Activated B cell treated with CpG ODN at 0.5 μM for 24 hours (primary cell): ENCODE results near the gene CSNK1G1. TPM values are rescaled to one million over a fixed set of nuclear protein-coding genes. Genes with fewer than 3 reads are reported as not detected.

Source experiments
- ATAC-seq: fragments of 200-7000 bp; cut with Tn5 transposase; one replicate; pipeline ENCODE4 v1.10.0; 2021; ENCODE audit warnings: low read depth, mild to moderate bottlenecking, moderate library complexity
- CTCF ChIA-PET: fragments of 350-600 bp; sonication (Branson Sonifier 250); formaldehyde crosslinking; loops from one replicate; lab custom pipeline; 2021; ENCODE audit warnings: antibody characterized with exemption; lab: Charles Lee
- POLR2A ChIA-PET: fragments of 350-600 bp; sonication (Branson Sonifier 250); formaldehyde crosslinking; loops from one replicate; lab custom pipeline; 2021; ENCODE audit warnings: antibody characterized with exemption; lab: Charles Lee
- DNase-seq: peaks from one replicate; pipeline ENCODE4 v3.0.0; 2022
- H3K27ac Mint-ChIP-seq: one replicate; pipeline ENCODE4 v1.8.0; 2020; ENCODE audit warnings: mixed read lengths
- H3K27me3 Mint-ChIP-seq: one replicate; pipeline ENCODE4 v1.8.0; 2021; ENCODE audit warnings: mixed read lengths
- H3K36me3 Mint-ChIP-seq: one replicate; pipeline ENCODE4 v1.8.0; 2021; ENCODE audit warnings: low read depth, mixed read lengths
- H3K4me1 Mint-ChIP-seq: one replicate; pipeline ENCODE4 v1.8.0; 2021; ENCODE audit warnings: mixed read lengths
- H3K4me3 Mint-ChIP-seq: one replicate; pipeline ENCODE4 v1.8.0; 2020; ENCODE audit warnings: mild to moderate bottlenecking, mixed read lengths
- H3K9me3 Mint-ChIP-seq: one replicate; pipeline ENCODE4 v1.8.0; 2020; ENCODE audit warnings: mixed read lengths
- CTCF ChIP-seq: fragments of 200-600 bp; IDR thresholded peaks from one replicate; pipeline ENCODE4 v1.8.0; 2022; ENCODE audit warnings: antibody characterized with exemption, mild to moderate bottlenecking
- intact Hi-C: fragments of 100-400 bp; cut with micrococcal nuclease; formaldehyde crosslinking; loops from one replicate; pipeline ENCODE4 v1.15.1; 2024
- total RNA-seq: library from RNA; stranded (reverse); gene quantifications from 2 replicates; pipeline ENCODE4 v1.2.3, GENCODE V29; 2022

The CSNK1G1 gene
- total RNA-seq, 1 donor from 2014 or later = 26.6 TPM

GRCh38 chr15:64314456-64314855, 41.5 kb downstream of the CSNK1G1 start:
- H3K4me3 Mint-ChIP-seq = no peak overlapping the region
- no peak for ATAC-seq
- H3K27me3 Mint-ChIP-seq = no peaks in the 10 kb centered on the region
- intact Hi-C loops = no loop called here
- peaks cover 2% of the 10 kb centered on the region for H3K4me1 Mint-ChIP-seq
- no peak overlapping the region for H3K27ac Mint-ChIP-seq
- no peak for TF ChIP-seq CTCF
- DNase-seq = no peak
- no peaks in the 10 kb centered on the region for H3K9me3 Mint-ChIP-seq
- CTCF ChIA-PET = no interaction called here
- H3K36me3 Mint-ChIP-seq = no peaks in the 10 kb centered on the region
- POLR2A ChIA-PET = no interaction called here

- Mint-ChIP-seq H3K4me3 (no peak overlapping the region), H3K27ac (no peak overlapping the region), H3K36me3 (peaks cover 6% of the 10 kb centered on the region), H3K27me3 (no peaks in the 10 kb centered on the region), H3K9me3 (no peaks in the 10 kb centered on the region), H3K4me1 (peaks cover 2% of the 10 kb centered on the region)
- ATAC-seq (no peak), DNase-seq (no peak)
- ChIA-PET POLR2A (no interaction called here), CTCF (no interaction called here)
- no peak for TF ChIP-seq CTCF
- intact Hi-C loops = no loop called here
Observed at GRCh38 chr15:64311566-64311965, 44.4 kb downstream of the CSNK1G1 start.

GRCh38 chr15:64310036-64310435, 45.9 kb downstream of the CSNK1G1 start:
- CTCF ChIA-PET = no interaction called here
- ATAC-seq (no peak), DNase-seq (no peak)
- H3K9me3 Mint-ChIP-seq = no peaks in the 10 kb centered on the region
- no peak for TF ChIP-seq CTCF
- H3K27me3 Mint-ChIP-seq = no peaks in the 10 kb centered on the region
- H3K4me1 Mint-ChIP-seq = peaks cover 2% of the 10 kb centered on the region
- H3K36me3 Mint-ChIP-seq = peaks cover 6% of the 10 kb centered on the region
- POLR2A ChIA-PET = no interaction called here
- no peak overlapping the region for H3K27ac Mint-ChIP-seq
- H3K4me3 Mint-ChIP-seq = no peak overlapping the region
- intact Hi-C loops = no loop called here

GRCh38 chr15:64305261-64305660, 50.7 kb downstream of the CSNK1G1 start:
- DNase-seq (no peak), ATAC-seq (no peak)
- H3K27me3 Mint-ChIP-seq = no peaks in the 10 kb centered on the region
- ChIA-PET POLR2A (interaction anchor here (0.6 kb wide), 1 partner anchor 877 kb away, joined by 3 read pairs; no protein-coding TSS in a partner anchor), CTCF (no interaction called here)
- H3K27ac Mint-ChIP-seq = peak overlapping the region; percentile 35
- H3K36me3 Mint-ChIP-seq = peaks cover 17% of the 10 kb centered on the region
- intact Hi-C loops = no loop called here
- no peak for TF ChIP-seq CTCF
- H3K9me3 Mint-ChIP-seq = no peaks in the 10 kb centered on the region
- no peak overlapping the region for H3K4me3 Mint-ChIP-seq
- H3K4me1 Mint-ChIP-seq = no peaks in the 10 kb centered on the region

GRCh38 chr15:64289550-64289949, 66.4 kb downstream of the CSNK1G1 start:
- H3K27me3 Mint-ChIP-seq = no peaks in the 10 kb centered on the region
- DNase-seq (no peak), ATAC-seq (no peak)
- H3K27ac Mint-ChIP-seq = no peak overlapping the region
- CTCF ChIA-PET = no interaction called here
- H3K4me1 Mint-ChIP-seq = peaks cover 10% of the 10 kb centered on the region
- H3K36me3 Mint-ChIP-seq = peaks cover 13% of the 10 kb centered on the region
- H3K9me3 Mint-ChIP-seq = no peaks in the 10 kb centered on the region
- POLR2A ChIA-PET = no interaction called here
- TF ChIP-seq CTCF = no peak
- intact Hi-C loops = no loop called here
- H3K4me3 Mint-ChIP-seq = no peak overlapping the region
